Gastroesophageal sphincter (tissue), 3 donors: Measurements from ENCODE around the gene DCAF5.

Experiments used
- CTCF ChIP-seq, 4 experiments: fragments of 200-600 bp in 2 of 4; fragments of 450-650 bp in 2 of 4; sonication (generic) in 1 of 4; IDR thresholded peaks; one replicate each; pipeline ENCODE4 v1.5.1; 2017 to 2019; ENCODE audit warnings: antibody characterized with exemption in 4 of 4, mild to moderate bottlenecking in 2 of 4, moderate library complexity in 2 of 4
- EP300 ChIP-seq: sonication (generic); formaldehyde crosslinking; IDR thresholded peaks from one replicate; pipeline ENCODE4 v1.6.1; 2017; ENCODE audit warnings: antibody characterized with exemption, mild to moderate bottlenecking
- POLR2A ChIP-seq, 2 donors: fragments of 450-650 bp; IDR thresholded peaks; one replicate each; pipeline ENCODE4 v1.6.1; 2017; ENCODE audit warnings: antibody characterized with exemption in 2 of 2, mild to moderate bottlenecking in 2 of 2, moderate library complexity in 1 of 2
- POLR2AphosphoS5 ChIP-seq: sonication (generic); formaldehyde crosslinking; IDR thresholded peaks from one replicate; pipeline ENCODE4 v1.6.1; 2017; ENCODE audit warnings: antibody characterized with exemption

- no peak for TF ChIP-seq CTCF (IDR thresholded peaks at IDR 0.05)
- TF ChIP-seq POLR2AphosphoS5 = no peak
- no peak for TF ChIP-seq POLR2A (IDR thresholded peaks at IDR 0.05)
- TF ChIP-seq EP300 = no peak
These were observed 104.5 kb downstream of the DCAF5 start for GRCh38 chr14:69048456-69048855.
